Natural killer cell (primary cell): ENCODE data around the gene GABRB1. TPM values are rescaled to one million over a fixed set of nuclear protein-coding genes. Genes with fewer than 3 reads are reported as not detected.

Experiments used
- ATAC-seq, 3 donors: fragments of 150-1000 bp in 2 of 3; fragments of 200-7000 bp in 1 of 3; cut with Tn5 transposase; 1 replicate in 1 of 3; 2 replicates in 2 of 3; pipeline ENCODE4 v1.10.0; 2021; ENCODE audit warnings: mild to moderate bottlenecking in 2 of 3, moderate library complexity in 2 of 3
- DNase-seq, 2 donors: peaks; one replicate each; pipeline versions ENCODE4 v3.0.0 to v3.0.0-alpha.2; 2013 to 2021; ENCODE audit warnings: mixed read lengths in 1 of 2
- H3K27ac ChIP-seq: one replicate; pipeline ENCODE4 v1.5.1; 2013; ENCODE audit warnings: mild to moderate bottlenecking, low read length
- H3K27me3 ChIP-seq: one replicate; pipeline ENCODE4 v1.6.1; 2013; ENCODE audit warnings: low read length; ENCODE audit not compliant: control insufficient read depth, insufficient read depth
- H3K36me3 ChIP-seq: one replicate; pipeline ENCODE4 v1.6.1; 2013; ENCODE audit warnings: low read length; ENCODE audit not compliant: control insufficient read depth, insufficient read depth
- H3K4me1 ChIP-seq: one replicate; pipeline ENCODE4 v1.6.1; 2013; ENCODE audit warnings: low read length; ENCODE audit not compliant: control insufficient read depth, insufficient read depth
- H3K4me3 ChIP-seq: one replicate; pipeline ENCODE4 v1.5.1; 2013; ENCODE audit warnings: low read length
- H3K9me3 ChIP-seq: one replicate; pipeline ENCODE4 v1.6.1; 2013; ENCODE audit warnings: low read length; ENCODE audit not compliant: control insufficient read depth, insufficient read depth
- H3K27ac Mint-ChIP-seq, 2 donors: one replicate each; pipeline ENCODE4 v1.8.0; 2022; ENCODE audit warnings: mild to moderate bottlenecking in 2 of 2, mixed read lengths in 2 of 2, moderate library complexity in 1 of 2
- H3K27me3 Mint-ChIP-seq, 2 donors: one replicate each; pipeline ENCODE4 v1.8.0; 2022; ENCODE audit warnings: low read depth in 2 of 2, mixed read lengths in 2 of 2
- H3K36me3 Mint-ChIP-seq: one replicate; pipeline ENCODE4 v1.8.0; 2022; ENCODE audit warnings: mixed read lengths
- H3K4me1 Mint-ChIP-seq, 2 donors: one replicate each; pipeline ENCODE4 v1.8.0; 2022; ENCODE audit warnings: mixed read lengths in 2 of 2
- H3K4me3 Mint-ChIP-seq: one replicate; pipeline ENCODE4 v1.8.0; 2022; ENCODE audit warnings: mild to moderate bottlenecking, moderate library complexity, mixed read lengths
- H3K9me3 Mint-ChIP-seq, 2 donors: one replicate each; pipeline ENCODE4 v1.8.0; 2022; ENCODE audit warnings: mixed read lengths in 2 of 2
- CTCF ChIP-seq: fragments of 200-600 bp; IDR thresholded peaks from one replicate; pipeline ENCODE4 v1.8.0; 2022; ENCODE audit warnings: antibody characterized with exemption
- WGBS: methylation state at CpG from one replicate; pipeline ENCODE4 v1.1.7; 2013; ENCODE audit warnings: missing lambda C conversion rate; ENCODE audit not compliant: insufficient coverage; 5-methylcytosine and 5-hydroxymethylcytosine counted together
- intact Hi-C: fragments of 100-400 bp; cut with micrococcal nuclease; formaldehyde crosslinking; loops from one replicate; pipeline ENCODE4 v1.14.2; 2022
- total RNA-seq, 4 donors: library from RNA; stranded (reverse); fragments of 120-200 nt in 1 of 4; gene quantifications; one replicate each; pipeline versions ENCODE4 v1.2.3 to v1.2.4, GENCODE V29; 2013 to 2022

Gene GABRB1
- total RNA-seq, 3 donors from 2014 or later (not counting 1 experiment from before 2014, with no cell fraction given): not detected

- Histone ChIP-seq H3K27me3 (no peaks in the 10 kb centered on the region), H3K4me1 (no peaks in the 10 kb centered on the region), H3K9me3 (no peaks in the 10 kb centered on the region), H3K27ac (no peak overlapping the region), H3K4me3 (no peak overlapping the region), H3K36me3 (no peaks in the 10 kb centered on the region)
- no peak for TF ChIP-seq CTCF
- H3K36me3 Mint-ChIP-seq: no peaks in the 10 kb centered on the region
- H3K27ac Mint-ChIP-seq: no peak overlapping the region
- intact Hi-C loops: no loop called here
- H3K27me3 Mint-ChIP-seq: peaks cover 8 to 13% of the 10 kb centered on the region in 2 donors
- DNase-seq (no peak), ATAC-seq (no peak)
- H3K9me3 Mint-ChIP-seq: no peaks in the 10 kb centered on the region
- no peak overlapping the region for H3K4me3 Mint-ChIP-seq
- H3K4me1 Mint-ChIP-seq: no peaks in the 10 kb centered on the region
- 75% methylated on average over 2 of the region's 2 CpGs for WGBS
Observed at GRCh38 chr4:47367761-47368160, 336.4 kb downstream of the GABRB1 start.

GRCh38 chr4:47368211-47368610, 336.8 kb downstream of the GABRB1 start:
- H3K27ac Mint-ChIP-seq: no peak overlapping the region
- no peaks in the 10 kb centered on the region for H3K36me3 Mint-ChIP-seq
- no peak overlapping the region for H3K27ac ChIP-seq
- no peak overlapping the region for H3K4me3 ChIP-seq
- peaks cover 10 to 17% of the 10 kb centered on the region in 2 donors for H3K27me3 Mint-ChIP-seq
- H3K4me1 ChIP-seq: no peaks in the 10 kb centered on the region
- H3K36me3 ChIP-seq: no peaks in the 10 kb centered on the region
- WGBS: 42% methylated on average over 1 of the region's 1 CpG
- no peaks in the 10 kb centered on the region for H3K4me1 Mint-ChIP-seq
- ATAC-seq (no peak), DNase-seq (no peak)
- intact Hi-C loops: no loop called here
- no peak overlapping the region for H3K4me3 Mint-ChIP-seq
- H3K9me3 Mint-ChIP-seq: no peaks in the 10 kb centered on the region
- no peak for TF ChIP-seq CTCF
- no peaks in the 10 kb centered on the region for H3K9me3 ChIP-seq
- no peaks in the 10 kb centered on the region for H3K27me3 ChIP-seq

- Histone ChIP-seq H3K27me3 (no peaks in the 10 kb centered on the region), H3K4me3 (no peak overlapping the region), H3K4me1 (no peaks in the 10 kb centered on the region), H3K36me3 (no peaks in the 10 kb centered on the region), H3K9me3 (no peaks in the 10 kb centered on the region), H3K27ac (no peak overlapping the region)
- DNase-seq (no peak), ATAC-seq (no peak)
- WGBS: 72% methylated on average over 2 of the region's 2 CpGs
- Mint-ChIP-seq H3K27ac (no peak overlapping the region), H3K9me3 (no peaks in the 10 kb centered on the region), H3K27me3 (peaks cover 9 to 11% of the 10 kb centered on the region in 2 donors), H3K36me3 (no peaks in the 10 kb centered on the region), H3K4me3 (no peak overlapping the region), H3K4me1 (no peaks in the 10 kb centered on the region)
- intact Hi-C loops: no loop called here
- TF ChIP-seq CTCF: no peak
Observed at GRCh38 chr4:47372561-47372960, 341.2 kb downstream of the GABRB1 start.

GRCh38 chr4:47373174-47373573, 341.8 kb downstream of the GABRB1 start:
- Histone ChIP-seq H3K4me3 (no peak overlapping the region), H3K9me3 (no peaks in the 10 kb centered on the region), H3K27ac (no peak overlapping the region), H3K27me3 (no peaks in the 10 kb centered on the region), H3K4me1 (no peaks in the 10 kb centered on the region), H3K36me3 (no peaks in the 10 kb centered on the region)
- intact Hi-C loops: no loop called here
- Mint-ChIP-seq H3K27ac (no peak overlapping the region), H3K27me3 (peaks cover 9 to 11% of the 10 kb centered on the region in 2 donors), H3K4me3 (no peak overlapping the region), H3K36me3 (no peaks in the 10 kb centered on the region), H3K4me1 (no peaks in the 10 kb centered on the region), H3K9me3 (no peaks in the 10 kb centered on the region)
- no peak for TF ChIP-seq CTCF
- no peak for DNase-seq
- no peak for ATAC-seq
